ENCODE data around the gene DNAL1. TPM values are rescaled to one million over a fixed set of nuclear protein-coding genes. Genes with fewer than 3 reads are reported as not detected.

The DNAL1 gene
- total and polyA plus RNA-seq, 9 of the 15 experiments (the other 6 are each of a cell fraction or from before 2014, with no cell fraction given), result 1.6 to 11.7 (median 4.8) TPM

- CTCF ChIA-PET (ENCODE audit: low intra/inter-chr PET ratio), result no interaction called here
- no peaks in the 10 kb centered on the region for H3K9me3 ChIP-seq (replicated peaks; ENCODE audit: control insufficient read depth, insufficient read depth, low read depth, low read length)
- TF ChIP-seq EZH2 (IDR thresholded peaks at IDR 0.05; ENCODE audit: borderline replicate concordance, low read depth, low read length) (no peak), TEAD2 (tag; IDR thresholded peaks at IDR 0.05) (no peak), ZNF384 (IDR thresholded peaks at IDR 0.05; ENCODE audit: low read depth, low read length) (no peak), MTA3 (IDR thresholded peaks at IDR 0.05; ENCODE audit: borderline replicate concordance) (no peak), MTA1 (IDR thresholded peaks at IDR 0.05; ENCODE audit: borderline replicate concordance) (no peak), TARDBP (IDR thresholded peaks at IDR 0.05) (no peak), BRF1 (IDR thresholded peaks at IDR 0.05; ENCODE audit: borderline replicate concordance, extremely low read depth, insufficient read length) (no peak), MCM2 (IDR thresholded peaks at IDR 0.05; ENCODE audit: low read depth) (no peak)
- TF ChIP-seq, protein P1, sequence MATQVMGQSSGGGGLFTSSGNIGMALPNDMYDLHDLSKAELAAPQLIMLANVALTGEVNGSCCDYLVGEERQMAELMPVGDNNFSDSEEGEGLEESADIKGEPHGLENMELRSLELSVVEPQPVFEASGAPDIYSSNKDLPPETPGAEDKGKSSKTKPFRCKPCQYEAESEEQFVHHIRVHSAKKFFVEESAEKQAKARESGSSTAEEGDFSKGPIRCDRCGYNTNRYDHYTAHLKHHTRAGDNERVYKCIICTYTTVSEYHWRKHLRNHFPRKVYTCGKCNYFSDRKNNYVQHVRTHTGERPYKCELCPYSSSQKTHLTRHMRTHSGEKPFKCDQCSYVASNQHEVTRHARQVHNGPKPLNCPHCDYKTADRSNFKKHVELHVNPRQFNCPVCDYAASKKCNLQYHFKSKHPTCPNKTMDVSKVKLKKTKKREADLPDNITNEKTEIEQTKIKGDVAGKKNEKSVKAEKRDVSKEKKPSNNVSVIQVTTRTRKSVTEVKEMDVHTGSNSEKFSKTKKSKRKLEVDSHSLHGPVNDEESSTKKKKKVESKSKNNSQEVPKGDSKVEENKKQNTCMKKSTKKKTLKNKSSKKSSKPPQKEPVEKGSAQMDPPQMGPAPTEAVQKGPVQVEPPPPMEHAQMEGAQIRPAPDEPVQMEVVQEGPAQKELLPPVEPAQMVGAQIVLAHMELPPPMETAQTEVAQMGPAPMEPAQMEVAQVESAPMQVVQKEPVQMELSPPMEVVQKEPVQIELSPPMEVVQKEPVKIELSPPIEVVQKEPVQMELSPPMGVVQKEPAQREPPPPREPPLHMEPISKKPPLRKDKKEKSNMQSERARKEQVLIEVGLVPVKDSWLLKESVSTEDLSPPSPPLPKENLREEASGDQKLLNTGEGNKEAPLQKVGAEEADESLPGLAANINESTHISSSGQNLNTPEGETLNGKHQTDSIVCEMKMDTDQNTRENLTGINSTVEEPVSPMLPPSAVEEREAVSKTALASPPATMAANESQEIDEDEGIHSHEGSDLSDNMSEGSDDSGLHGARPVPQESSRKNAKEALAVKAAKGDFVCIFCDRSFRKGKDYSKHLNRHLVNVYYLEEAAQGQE (IDR thresholded peaks at IDR 0.05; ENCODE audit: borderline replicate concordance), result no peak
- TF ChIP-seq, protein P1 (CRISPR knock-in tag; IDR thresholded peaks at IDR 0.05; ENCODE audit: low read depth), result no peak
Observed at GRCh38 chr14:73620268-73620667, 24.5 kb upstream of the DNAL1 start.

More at GRCh38 chr14:73620268-73620667, 24.5 kb upstream of the DNAL1 start:
- Histone ChIP-seq H2AFZ (ENCODE audit: low read depth, low read length) (no peak overlapping the region), H3K4me1 (replicated peaks in 1 of 2; ENCODE audit: control insufficient read depth in 2 of 2, insufficient read depth in 2 of 2, low read length in 2 of 2) (no peaks in the 10 kb centered on the region), H3K9ac (ENCODE audit: insufficient read depth in 1 of 2, low read depth in 2 of 2, low read length in 2 of 2) (no peak overlapping the region), H3K4me2 (ENCODE audit: insufficient read depth, low read length) (no peak overlapping the region), H3K9me1 (ENCODE audit: control insufficient read depth, insufficient read depth, low read length) (no peaks in the 10 kb centered on the region), H3K27me3 (ENCODE audit: control insufficient read depth in 2 of 2, insufficient read depth in 2 of 2, low read length in 2 of 2) (no peaks in the 10 kb centered on the region), H3K36me3 (ENCODE audit: control insufficient read depth, insufficient read depth, low read length) (no peaks in the 10 kb centered on the region), H3K27ac (ENCODE audit: extremely low read depth, low read depth, low read length) (no peak overlapping the region), H3K79me2 (ENCODE audit: control insufficient read depth, insufficient read depth, low read length) (no peaks in the 10 kb centered on the region), H4K20me1 (replicated peaks; ENCODE audit: control insufficient read depth, insufficient read depth, low read length) (no peaks in the 10 kb centered on the region), H3K4me3 (no peak overlapping the region)
- no peak for FAIRE-seq
- intact Hi-C loops (cut with micrococcal nuclease) (no loop called here), in situ Hi-C loops (cut with MboI) (no loop called here)
- WGBS (ENCODE audit: insufficient coverage, low coverage, missing lambda C conversion rate), result 45% methylated on average over 10 of the region's 10 CpGs
- ATAC-seq, result no peak
- DNase-seq (ENCODE audit: extremely low read depth in 1 of 4, low spot score in 3 of 4), result no peak
- BruUV-seq (replicated peaks), result no TSS peak
- POLR2A ChIA-PET, result no interaction called here

Data from K562 (cell line).